SU-DHL-6 (cell line): ENCODE data around the gene HOXB5.

Source experiments
- CTCF ChIP-seq: fragments of 200-600 bp; sonication (generic); IDR thresholded peaks from one replicate; pipeline ENCODE4 v1.5.1; 2017; ENCODE audit warnings: antibody characterized with exemption, mild to moderate bottlenecking, low read length, moderate library complexity; ENCODE audit not compliant: insufficient read depth, poor library complexity, severe bottlenecking
- EZH2phosphoT487 ChIP-seq: fragments of 200-600 bp; sonication (generic), shearing (Covaris generic); conservative IDR thresholded peaks from 2 replicates; pipeline ENCODE4 v1.6.1; 2018; ENCODE audit warnings: mild to moderate bottlenecking, antibody characterized with exemption, low read length, moderate library complexity, mixed read lengths

GRCh38 chr17:48605409-48605919 is 11.9 kb upstream of the HOXB5 start:
- TF ChIP-seq CTCF, result no peak
- TF ChIP-seq EZH2phosphoT487, result no peak
